Hippocampal formation (tissue), 2 donors: ENCODE measurements around the gene CARMIL1.
A peak's percentile ranks its signal among the peaks of the same experiment; 100 is the strongest.

Experiments used
- DNase-seq, 2 donors: peaks; one replicate each; lab custom pipeline; 2025; lab: John Stamatoyannopoulos, UW

The CARMIL1 gene

DNA sequence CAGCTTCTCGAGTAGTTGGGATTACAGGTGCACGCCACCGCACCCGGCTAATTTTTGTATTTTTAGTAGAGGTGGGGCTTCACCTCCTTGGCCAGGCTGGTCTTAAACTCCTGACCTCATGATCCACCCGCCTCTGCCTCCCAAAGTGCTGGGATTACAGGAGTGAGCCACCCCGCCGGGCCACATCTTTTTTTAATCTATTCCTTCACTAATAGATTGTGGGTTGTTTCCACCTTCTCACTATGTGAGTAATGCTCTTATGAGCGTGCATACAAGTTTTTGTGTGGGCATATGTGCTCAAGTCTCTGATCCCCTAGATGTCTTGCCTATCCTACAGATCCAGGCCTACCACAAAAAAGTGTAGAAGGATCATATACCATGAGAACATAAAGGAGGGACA, 30.7 kb downstream of the CARMIL1 start:
- DNase-seq: no peak

GRCh38 chr6:25311331-25311840, 32.2 kb downstream of the CARMIL1 start:
- DNase-seq: no peak

GRCh38 chr6:25312034-25312620, 33.0 kb downstream of the CARMIL1 start:
- no peak for DNase-seq

GRCh38 chr6:25312703-25313102, 33.5 kb downstream of the CARMIL1 start:
- no peak for DNase-seq

DNA sequence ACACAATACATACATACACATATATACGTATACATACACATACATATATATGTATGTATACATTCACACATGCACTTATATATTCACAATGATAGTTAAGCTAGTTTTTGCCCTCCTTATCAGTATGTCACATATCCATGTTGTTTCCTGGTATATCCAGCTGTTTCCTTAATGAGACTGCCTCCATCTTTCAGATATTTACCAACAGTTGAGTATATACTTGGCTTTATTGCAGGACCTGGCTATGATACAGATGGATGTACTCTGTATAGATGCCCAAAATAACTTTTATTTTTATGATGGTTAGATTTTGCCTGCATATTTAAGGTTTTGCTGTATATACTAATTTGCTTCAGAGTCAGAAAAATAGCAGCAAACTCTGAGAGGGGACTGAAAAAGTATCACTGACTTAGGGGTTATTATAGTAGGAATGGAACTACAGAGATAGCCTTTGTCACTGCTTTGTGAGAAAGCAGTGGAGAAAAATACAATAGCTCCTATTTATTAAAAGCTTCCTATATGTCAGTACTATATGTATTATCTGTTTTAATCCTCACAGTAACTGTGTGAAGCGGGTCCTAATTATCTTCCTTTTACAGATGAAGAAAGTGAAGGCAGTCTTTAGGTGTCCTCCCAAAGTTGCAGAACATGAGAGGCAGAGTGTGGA, 35.5 kb downstream of the CARMIL1 start:
- no peak for DNase-seq

DNA sequence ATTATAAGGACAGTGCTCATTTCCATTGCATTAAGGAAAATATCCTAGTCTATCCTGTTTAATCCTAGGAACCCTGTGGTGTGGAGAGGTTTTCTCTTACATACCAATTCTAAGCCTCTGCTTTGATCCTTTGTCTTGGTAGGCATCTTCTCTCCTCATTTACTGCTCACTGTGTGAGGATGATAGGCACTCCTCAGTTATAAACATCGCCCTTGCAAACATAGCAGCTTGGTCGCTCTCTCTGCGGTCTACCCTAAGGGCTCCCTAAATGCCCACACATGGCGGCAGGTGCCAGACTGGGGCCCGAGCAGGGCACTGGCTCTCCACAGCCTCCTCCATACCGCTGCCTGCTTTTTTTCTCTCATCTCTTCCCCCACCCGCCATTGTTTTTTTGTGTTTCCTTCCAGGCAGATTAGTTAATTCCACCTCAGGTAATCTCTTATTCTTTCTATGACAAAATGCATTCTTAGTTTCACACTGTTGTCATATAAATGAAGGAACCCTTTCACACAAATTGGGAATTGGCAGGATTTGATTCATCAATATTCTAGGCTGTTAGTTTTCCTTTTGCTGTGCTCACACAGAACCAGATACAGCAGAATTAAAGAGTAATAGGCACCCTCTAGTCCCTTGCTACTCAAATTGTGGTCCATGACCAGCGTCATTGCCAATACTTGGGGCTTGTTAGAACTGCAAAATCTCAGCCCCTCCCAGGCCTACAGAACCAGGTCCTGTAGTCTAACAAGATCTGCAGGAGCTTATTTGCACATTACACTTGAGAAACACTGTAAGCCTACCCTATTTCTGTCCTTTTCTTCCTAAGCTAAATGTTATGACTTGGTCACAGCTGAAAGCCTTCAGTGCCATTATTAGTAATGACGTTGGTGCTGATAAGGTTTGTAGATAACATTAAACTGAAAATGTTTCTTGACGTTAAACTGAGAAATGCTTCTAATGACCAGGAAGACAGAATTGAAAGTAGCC, 36.3 kb downstream of the CARMIL1 start:
- no peak for DNase-seq

- DNase-seq: no peak
These were observed 37.5 kb downstream of the CARMIL1 start for GRCh38 chr6:25316626-25317025.

DNA sequence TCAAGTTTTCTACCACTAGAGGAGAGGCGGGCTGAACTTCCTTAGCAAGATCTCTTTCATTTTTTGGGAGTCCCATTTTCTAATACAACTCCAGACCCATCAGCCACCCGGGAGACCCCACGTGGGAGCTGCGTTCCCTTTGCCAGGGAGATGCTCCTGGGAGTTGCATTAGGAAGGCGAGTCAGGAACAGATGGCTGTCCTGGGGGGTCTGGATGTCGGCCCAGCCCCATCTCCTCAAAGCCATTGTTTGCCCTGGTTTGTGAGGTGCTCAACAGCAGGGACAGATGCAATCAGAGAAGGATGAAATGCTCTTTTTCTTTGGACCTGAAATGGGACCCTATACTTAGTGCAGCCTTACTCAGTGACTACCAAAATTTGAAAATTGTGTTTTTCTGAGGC, 39.4 kb downstream of the CARMIL1 start:
- no peak for DNase-seq

GRCh38 chr6:25320459-25320858, 41.3 kb downstream of the CARMIL1 start:
- DNase-seq: no peak

DNA sequence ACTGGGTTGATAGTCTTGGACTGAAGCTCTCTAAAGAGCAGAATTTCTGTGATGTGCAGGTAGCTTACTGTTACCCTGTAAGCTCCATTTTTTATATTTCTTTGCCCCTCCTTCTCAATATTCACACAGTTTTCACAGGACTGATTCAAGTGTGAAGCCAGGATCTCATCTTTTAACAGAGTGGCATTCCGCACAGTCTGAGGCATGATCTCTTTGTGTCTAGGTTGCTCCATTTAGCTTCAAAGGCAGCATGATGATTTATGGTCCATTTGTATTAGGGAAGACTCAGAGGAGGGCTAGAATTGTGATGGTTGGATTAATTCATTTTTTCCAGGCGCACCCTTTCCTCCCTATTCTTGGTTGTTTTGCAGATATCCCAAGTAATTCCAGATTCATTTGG, 43.5 kb downstream of the CARMIL1 start:
- no peak for DNase-seq

DNA sequence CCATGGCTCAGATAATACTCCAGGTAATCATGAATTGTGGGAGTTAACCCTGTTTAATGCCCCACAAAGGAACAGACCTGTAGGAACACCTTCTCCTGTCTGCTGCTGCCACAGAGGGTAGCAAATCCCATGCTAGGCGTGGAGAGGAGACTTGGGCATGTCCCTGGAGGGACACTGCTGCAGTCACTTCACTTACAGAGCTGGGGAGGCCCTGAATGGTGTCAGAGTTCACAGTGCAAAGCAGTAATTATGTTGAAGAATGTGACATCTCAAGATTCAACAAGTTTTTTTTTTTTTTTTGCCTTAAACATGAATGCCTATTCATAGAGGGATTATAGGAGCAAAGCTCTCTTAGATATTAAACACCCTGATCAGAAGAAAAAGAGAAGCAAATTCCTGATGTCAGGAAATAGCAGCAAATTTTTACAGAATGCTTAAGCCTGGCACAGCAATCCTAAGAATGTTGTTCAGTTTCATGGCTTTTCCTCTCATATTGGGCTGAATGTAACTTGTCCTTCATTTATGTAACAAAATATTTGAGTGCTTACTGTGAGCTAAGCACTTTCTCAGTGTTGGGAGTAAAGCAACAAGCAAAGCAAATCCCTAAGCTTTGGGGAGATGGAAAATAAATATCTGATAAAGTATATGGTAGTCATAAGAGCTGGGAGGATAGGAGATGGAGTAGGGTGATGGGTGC, 45.0 kb downstream of the CARMIL1 start:
- DNase-seq: no peak

GRCh38 chr6:25326126-25326525, 47.0 kb downstream of the CARMIL1 start:
- DNase-seq: no peak

DNA sequence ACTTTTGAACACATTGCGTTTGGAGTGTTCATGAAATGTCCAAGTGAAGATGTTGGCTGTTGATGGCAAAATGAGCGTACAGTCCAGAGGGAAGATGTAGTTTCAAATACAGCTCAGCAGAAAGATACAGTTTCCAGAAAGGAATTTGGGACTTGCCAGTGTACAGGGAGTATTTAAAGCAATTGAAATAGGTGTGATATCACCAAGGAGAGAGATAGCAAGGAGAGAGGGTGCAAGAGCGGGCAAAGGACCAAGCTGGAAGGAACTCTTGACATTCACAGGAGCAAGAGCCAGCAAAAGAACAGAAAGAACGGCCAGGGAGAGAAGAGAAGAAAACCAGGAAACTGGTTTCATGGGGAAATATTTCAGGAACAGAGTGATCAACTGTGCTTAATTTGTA, 47.8 kb downstream of the CARMIL1 start:
- no peak for DNase-seq

- no peak for DNase-seq
These were observed 48.3 kb downstream of the CARMIL1 start for GRCh38 chr6:25327432-25327831.

DNA sequence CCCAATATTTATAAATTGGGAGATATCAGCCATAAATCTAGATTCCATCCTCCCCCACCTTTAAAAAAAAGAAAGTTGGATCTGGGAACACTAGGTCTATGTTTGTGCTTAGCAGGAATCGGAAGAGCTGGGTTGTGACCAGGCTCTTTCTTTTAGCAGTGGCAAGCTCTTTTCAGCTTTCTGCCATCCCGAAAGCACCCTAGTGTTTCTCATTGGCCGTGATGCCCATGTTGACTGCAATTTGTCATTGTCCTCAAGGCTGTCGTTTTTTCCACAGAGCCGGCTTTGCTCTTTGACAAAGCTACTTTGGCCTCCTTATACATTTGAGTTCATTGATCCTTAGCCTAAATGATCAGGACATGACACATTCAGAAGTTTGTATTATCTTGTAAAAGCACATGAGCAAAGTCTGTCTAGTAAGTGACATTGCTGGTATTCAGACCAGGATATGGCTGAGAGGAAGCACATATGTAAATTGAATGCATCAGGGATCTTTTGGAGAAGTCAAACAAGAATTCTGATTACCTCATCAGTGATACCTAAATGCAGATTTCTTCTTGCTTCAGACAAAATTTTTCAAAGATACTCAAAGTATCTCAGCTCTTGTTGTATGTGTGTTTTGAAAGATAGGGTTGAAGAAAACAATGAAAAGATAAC, 50.1 kb downstream of the CARMIL1 start:
- DNase-seq: no peak

DNA sequence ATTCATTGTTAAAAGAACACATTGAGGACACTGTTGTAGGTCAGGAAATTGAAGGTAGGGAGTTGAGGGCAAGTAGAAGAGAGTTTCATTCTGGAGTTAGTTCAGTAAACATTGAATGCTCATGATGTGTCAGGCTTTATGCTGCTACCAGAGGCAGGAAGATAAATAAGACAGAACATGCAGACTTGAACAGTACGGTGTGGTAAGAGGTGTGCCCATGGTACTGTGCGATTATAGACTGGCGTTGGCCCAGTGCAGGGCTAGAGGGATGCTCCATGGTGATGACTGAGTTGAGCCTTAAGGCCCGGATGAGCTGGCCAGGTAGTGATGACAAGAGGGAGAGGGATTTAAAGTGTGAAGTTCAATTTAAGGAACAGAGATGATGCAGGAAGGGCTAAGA, 50.8 kb downstream of the CARMIL1 start:
- no peak for DNase-seq

DNA sequence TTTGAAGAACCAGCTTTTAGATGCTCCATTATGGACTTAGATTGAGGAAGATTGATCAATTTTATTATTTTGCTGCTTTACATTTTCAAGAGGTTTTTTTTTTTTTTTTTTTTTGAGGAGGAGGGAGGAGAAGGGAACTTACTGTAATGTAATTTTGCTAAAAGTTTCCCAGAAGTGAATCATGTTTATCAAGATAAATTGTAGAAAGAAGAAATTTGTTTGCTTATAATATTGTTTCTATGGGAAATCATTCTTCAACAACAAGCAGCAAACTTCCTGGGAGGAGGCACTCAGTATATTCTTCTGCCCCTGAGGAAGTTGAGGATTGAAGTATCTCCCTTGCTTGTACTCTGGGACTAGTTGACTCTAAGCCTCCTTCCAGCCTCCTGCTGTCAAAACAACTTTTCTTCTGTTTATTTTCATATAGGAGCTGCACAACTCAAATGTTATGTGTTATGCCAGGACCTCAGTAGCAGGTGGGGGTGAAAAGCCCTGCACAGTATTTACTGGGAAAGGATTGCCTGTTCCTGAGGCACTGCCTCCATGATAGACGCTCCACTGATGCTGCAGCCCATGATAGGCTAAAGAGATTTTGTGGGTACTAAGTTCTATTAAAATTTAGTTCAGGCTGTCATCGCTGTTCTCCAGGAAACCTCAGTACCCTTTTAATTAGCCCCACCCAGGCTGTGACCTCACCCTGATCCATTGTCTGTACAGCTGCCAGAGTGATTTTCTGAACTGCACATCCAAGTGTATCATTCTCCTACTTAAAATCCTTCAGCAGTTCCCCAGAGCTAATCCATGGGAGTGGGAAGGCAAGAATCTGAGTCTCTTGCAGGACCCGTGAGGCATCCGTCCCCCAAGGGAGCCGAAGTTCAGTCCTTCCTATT, 51.9 kb downstream of the CARMIL1 start:
- no peak for DNase-seq

DNA sequence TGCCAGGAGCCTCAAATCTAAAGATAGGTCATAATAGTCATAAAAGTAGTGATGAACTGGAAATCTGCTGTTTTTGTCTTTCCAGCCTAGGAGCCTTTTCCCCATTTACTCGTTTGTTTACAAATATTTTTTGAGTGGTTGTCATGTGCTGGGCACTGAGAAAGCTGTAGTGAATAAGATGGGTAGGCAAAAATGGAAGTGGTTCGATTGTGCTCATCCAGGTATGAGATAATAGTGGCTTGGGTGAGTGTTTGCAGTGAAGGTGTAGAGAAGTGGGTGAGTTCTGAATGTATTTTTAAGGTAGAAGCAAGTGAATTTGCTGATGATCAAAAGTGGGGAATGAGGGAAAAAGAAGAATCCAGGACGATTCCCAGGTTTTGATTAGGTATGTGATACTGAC, 53.0 kb downstream of the CARMIL1 start:
- DNase-seq: no peak

- peak in 1 of 2 donors; percentile 21 for DNase-seq
These were observed 53.5 kb downstream of the CARMIL1 start for GRCh38 chr6:25332655-25333071.

GRCh38 chr6:25333471-25333870, 54.3 kb downstream of the CARMIL1 start:
- no peak for DNase-seq
